NCI-H2196 (cell line): ENCODE data around the gene INPP5E.

Experiments
- DNase-seq: peaks from one replicate; lab custom pipeline; 2025; ENCODE audit not compliant: unreplicated experiment; lab: John Stamatoyannopoulos, UW

The INPP5E gene, protein sequence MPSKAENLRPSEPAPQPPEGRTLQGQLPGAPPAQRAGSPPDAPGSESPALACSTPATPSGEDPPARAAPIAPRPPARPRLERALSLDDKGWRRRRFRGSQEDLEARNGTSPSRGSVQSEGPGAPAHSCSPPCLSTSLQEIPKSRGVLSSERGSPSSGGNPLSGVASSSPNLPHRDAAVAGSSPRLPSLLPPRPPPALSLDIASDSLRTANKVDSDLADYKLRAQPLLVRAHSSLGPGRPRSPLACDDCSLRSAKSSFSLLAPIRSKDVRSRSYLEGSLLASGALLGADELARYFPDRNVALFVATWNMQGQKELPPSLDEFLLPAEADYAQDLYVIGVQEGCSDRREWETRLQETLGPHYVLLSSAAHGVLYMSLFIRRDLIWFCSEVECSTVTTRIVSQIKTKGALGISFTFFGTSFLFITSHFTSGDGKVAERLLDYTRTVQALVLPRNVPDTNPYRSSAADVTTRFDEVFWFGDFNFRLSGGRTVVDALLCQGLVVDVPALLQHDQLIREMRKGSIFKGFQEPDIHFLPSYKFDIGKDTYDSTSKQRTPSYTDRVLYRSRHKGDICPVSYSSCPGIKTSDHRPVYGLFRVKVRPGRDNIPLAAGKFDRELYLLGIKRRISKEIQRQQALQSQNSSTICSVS

GRCh38 chr9:136439481-136440408, at the start of gene INPP5E:
TSS of gene INPP5E (minus strand) at chr9:136439845. CDS start at chr9:136439419, 426 bp downstream.
- DNase-seq = peak; percentile 83

DNA sequence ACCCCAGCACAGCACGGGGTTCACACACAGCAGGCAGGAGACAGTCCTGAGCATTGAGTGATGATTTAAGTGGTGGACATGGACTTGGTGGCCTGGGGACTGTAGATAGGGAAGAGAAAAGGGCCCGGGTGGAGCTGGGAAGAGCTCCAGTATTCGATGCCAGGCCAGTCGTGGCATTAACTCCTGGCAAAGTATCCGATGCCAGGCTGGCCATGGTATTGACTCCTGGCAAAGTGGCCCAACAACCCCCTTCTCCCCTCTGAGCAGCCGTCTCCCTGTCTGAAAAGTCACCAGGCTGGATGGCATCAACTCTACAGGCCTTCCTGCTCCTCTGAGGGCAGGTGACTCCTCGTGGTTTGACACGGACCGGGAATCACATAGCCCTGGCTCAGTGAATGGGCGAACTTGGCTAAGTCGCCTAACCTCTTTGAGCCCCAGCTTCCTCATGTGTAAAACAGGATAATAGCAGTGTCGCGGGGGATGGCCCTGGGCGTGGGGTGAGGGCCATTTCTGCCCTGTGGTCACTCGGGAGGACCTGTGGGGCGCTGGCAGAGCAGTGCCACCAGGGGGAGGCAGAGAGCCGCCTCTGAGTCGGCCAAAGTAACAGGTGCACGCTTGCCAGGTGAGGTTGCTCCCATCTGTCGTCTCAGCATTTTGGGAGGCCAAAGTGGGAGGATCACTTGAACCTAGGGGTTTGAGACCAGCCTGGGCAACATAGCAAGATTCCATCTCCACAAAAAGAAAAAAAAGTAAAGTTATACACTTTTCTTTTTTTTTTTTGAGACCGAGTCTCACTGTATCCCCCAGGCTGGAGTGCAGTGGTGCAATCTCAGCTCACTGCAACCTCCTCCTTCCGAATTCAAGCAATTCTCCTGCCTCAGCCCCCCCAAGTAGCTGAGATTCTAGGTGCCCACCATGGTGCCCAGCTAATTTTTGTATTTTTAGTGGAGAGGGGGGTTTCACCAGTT, 48.9 kb upstream of the INPP5E start:
- peak; percentile 75 for DNase-seq

- DNase-seq = no peak
These were observed 48.0 kb upstream of the INPP5E start for GRCh38 chr9:136487672-136488071.

- DNase-seq = no peak
These were observed 47.4 kb upstream of the INPP5E start for GRCh38 chr9:136486823-136487620.

DNA sequence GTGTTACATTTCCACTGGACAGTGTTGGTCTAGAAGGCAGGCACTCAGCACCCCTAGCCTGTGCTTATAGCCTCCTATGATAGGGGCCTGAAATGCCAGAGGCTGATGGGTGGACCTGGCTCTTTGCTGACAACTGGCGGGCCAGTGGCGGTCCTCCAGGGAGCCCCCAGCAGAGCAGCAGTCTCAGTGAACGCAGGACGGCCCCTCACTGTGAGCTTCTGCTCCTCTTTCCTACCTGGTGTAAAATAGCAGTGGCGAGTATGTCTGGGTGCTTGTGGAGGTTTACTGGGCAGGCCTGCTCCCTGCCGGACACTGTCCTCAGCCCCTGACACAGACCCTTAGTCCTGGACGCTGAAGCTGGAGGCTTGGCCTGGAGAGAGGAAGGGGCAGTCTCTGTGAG, 46.5 kb upstream of the INPP5E start:
- no peak for DNase-seq

DNA sequence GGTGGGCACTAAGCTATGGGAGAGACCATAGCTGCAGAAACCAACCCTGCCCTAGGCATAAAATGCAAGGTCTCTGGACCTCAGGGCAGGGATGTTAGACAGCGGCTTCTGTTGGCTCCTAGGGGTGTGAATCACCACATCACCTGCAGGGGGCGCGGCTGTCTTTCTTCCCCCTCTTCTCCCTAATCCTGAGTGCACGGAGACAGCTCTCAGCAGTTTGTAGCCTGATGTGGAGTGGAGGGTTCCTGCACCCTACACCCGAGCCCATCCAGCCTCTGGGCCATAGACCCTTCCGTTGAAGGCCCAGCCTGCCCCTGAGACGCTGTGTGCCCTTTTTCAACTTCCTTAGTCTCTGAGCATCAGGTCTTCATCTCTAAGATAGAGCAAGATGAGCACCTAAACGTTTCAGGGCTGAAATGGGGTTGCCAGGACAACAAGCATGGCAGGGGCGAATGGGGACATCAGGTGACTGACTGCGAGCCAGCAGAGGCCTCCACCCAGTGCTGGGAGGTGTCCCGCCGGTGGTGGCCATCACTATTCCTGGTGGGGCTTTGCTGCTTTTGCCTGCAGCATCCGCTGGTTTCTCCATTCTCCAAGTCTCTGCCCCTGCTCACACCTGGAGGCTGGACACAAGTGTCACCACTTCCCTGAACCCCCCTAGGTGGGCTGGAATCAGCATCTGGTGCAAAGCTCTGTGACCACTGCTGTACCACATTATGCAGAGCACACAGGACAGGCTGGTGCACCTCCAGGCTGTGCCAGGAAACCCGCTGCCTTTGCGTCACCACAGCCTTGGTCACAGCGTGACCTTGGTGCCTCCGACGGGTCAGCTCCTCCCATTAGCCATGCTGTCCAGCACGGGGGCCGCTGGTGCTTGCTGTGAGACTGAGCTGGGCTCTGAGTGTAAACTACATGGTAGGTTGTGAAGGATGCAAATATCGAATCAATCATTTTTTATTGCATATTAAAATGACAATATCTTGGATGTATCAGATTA, 45.7 kb upstream of the INPP5E start:
- peak; percentile 75 for DNase-seq

GRCh38 chr9:136484153-136485048, 44.8 kb upstream of the INPP5E start:
- peak; percentile 29 for DNase-seq

DNA sequence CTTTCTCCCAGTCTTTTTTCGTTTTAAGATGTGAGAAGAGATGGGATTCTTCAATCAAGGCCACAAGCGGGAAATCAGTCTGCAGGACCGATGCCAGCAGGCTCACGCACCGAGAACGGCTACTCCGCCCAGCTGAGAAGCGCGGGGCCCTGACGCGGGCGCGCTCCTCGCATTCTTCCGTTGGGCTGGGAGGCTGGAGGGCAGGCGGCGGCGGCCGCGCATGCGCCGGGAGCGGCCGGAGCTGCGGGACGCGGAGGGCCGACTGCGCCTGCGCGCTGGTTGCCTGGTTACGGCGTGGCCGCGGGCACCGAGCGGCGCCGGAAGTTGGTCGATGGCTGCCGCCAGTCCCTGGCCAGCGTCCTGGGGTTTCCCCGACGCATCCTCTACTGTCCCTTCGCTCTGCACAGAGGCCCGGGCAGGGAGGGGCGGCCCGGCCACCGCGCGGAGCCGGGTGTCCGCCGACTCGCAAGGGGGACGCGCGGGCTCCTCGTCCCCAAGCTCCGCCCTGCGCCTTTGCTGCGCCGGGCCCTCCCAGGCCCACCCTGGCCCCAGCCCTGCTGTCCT, 44.0 kb upstream of the INPP5E start:
- peak; percentile 97 for DNase-seq

- peak; percentile 99 for DNase-seq
These were observed 43.3 kb upstream of the INPP5E start, which contains the start of gene SEC16A for GRCh38 chr9:136482793-136483588. TSS of gene SEC16A (minus strand) at chr9:136483040. CDS start at chr9:136477615, 5,425 bp downstream.

GRCh38 chr9:136482046-136482792, 42.6 kb upstream of the INPP5E start:
- no peak for DNase-seq

- DNase-seq = no peak
These were observed 41.9 kb upstream of the INPP5E start for GRCh38 chr9:136481558-136481957.

DNA sequence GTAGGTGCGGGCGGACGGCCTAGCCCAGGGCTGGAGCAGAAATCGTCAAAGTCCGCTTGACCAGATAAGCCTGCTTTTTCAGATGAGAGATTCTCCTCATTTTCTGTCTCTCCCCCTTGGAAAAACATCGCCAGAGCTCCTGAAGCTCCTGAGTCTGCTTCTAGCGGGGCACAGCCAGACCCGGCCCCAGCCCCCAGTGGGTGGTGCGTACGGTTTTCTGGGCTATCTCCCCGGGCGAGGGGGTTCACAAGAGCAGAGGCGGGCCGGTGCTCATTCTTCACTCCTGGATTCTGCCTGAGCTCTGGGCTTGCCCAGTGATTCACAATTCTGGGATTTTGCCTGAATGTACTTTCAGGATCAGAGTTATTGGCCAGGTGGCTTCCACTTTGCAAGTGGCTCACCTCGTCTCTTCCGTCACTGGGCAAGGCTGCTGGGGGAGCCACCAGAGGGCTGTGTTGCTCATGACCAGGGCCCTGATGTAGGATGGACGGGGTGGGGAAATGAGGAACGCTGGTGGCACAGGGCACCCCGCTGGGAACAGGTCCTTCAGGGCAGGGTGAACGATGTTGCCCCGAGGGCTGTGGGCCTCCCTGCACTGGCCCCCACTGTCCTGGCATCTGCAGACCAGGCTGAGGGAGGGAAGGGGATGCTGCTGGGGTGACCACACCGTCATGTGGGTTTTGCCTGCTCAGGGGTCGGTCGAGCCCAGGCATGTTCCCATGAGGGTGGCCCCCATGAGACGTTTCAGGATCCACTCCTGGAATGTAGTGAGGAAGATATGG, 36.9 kb upstream of the INPP5E start:
- no peak for DNase-seq

- DNase-seq = no peak
These were observed 35.6 kb upstream of the INPP5E start for GRCh38 chr9:136474974-136475865.
